Measurements from ENCODE around the gene BORCS6. TPM values are rescaled to one million over a fixed set of nuclear protein-coding genes. Genes with fewer than 3 reads are reported as not detected.
A peak's percentile ranks its signal among the peaks of the same experiment; 100 is the strongest.

BORCS6 gene
- total and polyA plus RNA-seq, 2 of the 13 experiments (the other 11 are each of a cell fraction or from before 2014, with no cell fraction given): 2.0 to 5.1 TPM

- TF ChIP-seq ZNF281 (CRISPR knock-in tag; IDR thresholded peaks at IDR 0.05; ENCODE audit: borderline replicate concordance) (peak; percentile 59; the same call in 1 of the 2 replicates), GATAD2A (CRISPR knock-in tag; IDR thresholded peaks at IDR 0.05) (peak; percentile 65; the same call in 1 of the 2 replicates), ZNF7 (CRISPR knock-in tag; IDR thresholded peaks at IDR 0.05) (no peak), TGIF2 (CRISPR knock-in tag; IDR thresholded peaks at IDR 0.05) (peak; percentile 57; the same call in 1 of the 2 replicates), ARNTL (CRISPR knock-in tag; IDR thresholded peaks at IDR 0.05) (peak; percentile 73; the same call in 1 of the 2 replicates), PBX2 (CRISPR knock-in tag; IDR thresholded peaks at IDR 0.05) (peak; percentile 46; the same call in 1 of the 2 replicates), GATAD1 (CRISPR knock-in tag; IDR thresholded peaks at IDR 0.05) (0 out of 2 replicates have a peak, but pooled peaks have one; percentile 12), SAP130 (CRISPR knock-in tag; IDR thresholded peaks at IDR 0.05; ENCODE audit: low read depth) (peak; percentile 73), SIN3A (IDR thresholded peaks at IDR 0.05; ENCODE audit: borderline replicate concordance, low read depth, low read length) (0 out of 2 replicates have a peak, but pooled peaks have one; percentile 41), MNT (IDR thresholded peaks at IDR 0.05) (0 out of 2 replicates have a peak, but pooled peaks have one; percentile 17), ZNF780A (CRISPR knock-in tag; IDR thresholded peaks at IDR 0.05) (no peak), MLX (CRISPR knock-in tag; IDR thresholded peaks at IDR 0.05) (peak; percentile 62; the same call in 1 of the 2 replicates), SALL1 (CRISPR knock-in tag; IDR thresholded peaks at IDR 0.05) (0 out of 2 replicates have a peak, but pooled peaks have one; percentile 25), ZNF282 (IDR thresholded peaks at IDR 0.05; ENCODE audit: partially characterized antibody) (no peak), TFAP4 (IDR thresholded peaks at IDR 0.05; ENCODE audit: borderline replicate concordance, low read depth) (peak; percentile 59; the same call in 1 of the 2 replicates)
Observed at GRCh38 chr17:8237175-8237574, 47.2 kb upstream of the BORCS6 start (continued).

Measured in HepG2 (cell line).